NT2/D1 (cell line): ENCODE data around the gene LRP1-AS.
"Not testable (repeated sequence)": the region's sequence is repeated elsewhere in the genome, so short reads cannot be mapped to it uniquely, and the experiment has no call there.

ENCODE experiments used
- DNase-seq: peaks from one replicate; pipeline ENCODE4 v3.0.0-alpha.2; 2011; ENCODE audit warnings: low read depth, low spot score
- H3K27me3 ChIP-seq: 2 replicates; pipeline ENCODE4 v1.6.0; 2011; ENCODE audit warnings: mild to moderate bottlenecking; ENCODE audit not compliant: insufficient read length, insufficient read depth
- H3K36me3 ChIP-seq: 2 replicates; pipeline ENCODE4 v1.6.1; 2011; ENCODE audit warnings: mild to moderate bottlenecking, low read length, mixed read lengths; ENCODE audit not compliant: insufficient read depth, insufficient read length
- H3K4me1 ChIP-seq: 2 replicates; pipeline ENCODE4 v1.5.1; 2011; ENCODE audit not compliant: insufficient read depth, insufficient read length
- H3K4me3 ChIP-seq: 2 replicates; pipeline ENCODE4 v1.5.1; 2011; ENCODE audit warnings: low read depth; ENCODE audit not compliant: insufficient read length
- H3K9ac ChIP-seq: 2 replicates; pipeline ENCODE4 v1.6.0; 2011; ENCODE audit warnings: low read depth; ENCODE audit not compliant: insufficient read length
- H3K9me3 ChIP-seq: 2 replicates; pipeline ENCODE4 v1.5.1; 2011; ENCODE audit warnings: mild to moderate bottlenecking, low read length; ENCODE audit not compliant: insufficient read depth
- SUZ12 ChIP-seq: IDR thresholded peaks from 2 replicates; pipeline ENCODE4 v1.6.1; 2011; ENCODE audit not compliant: insufficient read length, insufficient read depth; ENCODE audit errors: extremely low read depth
- YY1 ChIP-seq: IDR thresholded peaks from 2 replicates; pipeline ENCODE4 v1.6.1; 2011; ENCODE audit not compliant: insufficient read length, insufficient read depth
- ZNF274 ChIP-seq: IDR thresholded peaks from 2 replicates; pipeline ENCODE4 v1.6.1; 2011; ENCODE audit warnings: mild to moderate bottlenecking, low read depth, low read length

The LRP1-AS gene

GRCh38 chr12:57127101-57127725, 20.2 kb downstream of the LRP1-AS start:
- Histone ChIP-seq H3K36me3 (peaks cover 9% of the 10 kb centered on the region), H3K9ac (peak overlapping the region; percentile 99), H3K27me3 (no peaks in the 10 kb centered on the region), H3K9me3 (peaks cover 11% of the 10 kb centered on the region), H3K4me1 (peaks cover 16% of the 10 kb centered on the region), H3K4me3 (peak overlapping the region; percentile 83)
- no peak for TF ChIP-seq SUZ12
- no peak for TF ChIP-seq ZNF274
- no peak for TF ChIP-seq YY1
- no peak for DNase-seq

GRCh38 chr12:57126561-57126960, 20.9 kb downstream of the LRP1-AS start:
- peak overlapping the region; percentile 99 for H3K9ac ChIP-seq
- no peak for DNase-seq
- no peaks in the 10 kb centered on the region for H3K27me3 ChIP-seq
- H3K4me1 ChIP-seq: peaks cover 12% of the 10 kb centered on the region
- H3K4me3 ChIP-seq: no peak overlapping the region
- peaks cover 10% of the 10 kb centered on the region for H3K36me3 ChIP-seq
- TF ChIP-seq ZNF274 (no peak), SUZ12 (no peak), YY1 (no peak)
- peaks cover 15% of the 10 kb centered on the region for H3K9me3 ChIP-seq

- TF ChIP-seq SUZ12 (no peak), YY1 (no peak), ZNF274 (no peak)
- Histone ChIP-seq H3K9me3 (peaks cover 15% of the 10 kb centered on the region), H3K4me3 (no peak overlapping the region)
Observed at GRCh38 chr12:57126061-57126460, 21.4 kb downstream of the LRP1-AS start.

GRCh38 chr12:57124261-57124877, 23.1 kb downstream of the LRP1-AS start:
- peaks cover 4% of the 10 kb centered on the region for H3K36me3 ChIP-seq
- DNase-seq: no peak
- TF ChIP-seq YY1 (no peak), ZNF274 (no peak), SUZ12 (no peak)
- H3K9ac ChIP-seq: no peak overlapping the region
- peaks cover 8% of the 10 kb centered on the region for H3K4me1 ChIP-seq
- no peaks in the 10 kb centered on the region for H3K27me3 ChIP-seq
- H3K9me3 ChIP-seq: peaks cover 15% of the 10 kb centered on the region
- H3K4me3 ChIP-seq: no peak overlapping the region

More at GRCh38 chr12:57126061-57126460, 21.4 kb downstream of the LRP1-AS start:
- H3K9ac ChIP-seq: no peak overlapping the region
- H3K36me3 ChIP-seq: peaks cover 7% of the 10 kb centered on the region
- no peaks in the 10 kb centered on the region for H3K27me3 ChIP-seq
- no peak for DNase-seq
- H3K4me1 ChIP-seq: peaks cover 12% of the 10 kb centered on the region

GRCh38 chr12:57123813-57124212, 23.6 kb downstream of the LRP1-AS start:
- TF ChIP-seq SUZ12 (no peak), YY1 (no peak), ZNF274 (no peak)
- Histone ChIP-seq H3K9me3 (peaks cover 15% of the 10 kb centered on the region), H3K27me3 (no peaks in the 10 kb centered on the region), H3K4me3 (no peak overlapping the region), H3K9ac (no peak overlapping the region), H3K36me3 (peaks cover 4% of the 10 kb centered on the region), H3K4me1 (peaks cover 8% of the 10 kb centered on the region)
- no peak for DNase-seq

- peaks cover 15% of the 10 kb centered on the region for H3K9me3 ChIP-seq
- H3K27me3 ChIP-seq, H3K4me1 ChIP-seq, H3K4me3 ChIP-seq, H3K36me3 ChIP-seq, H3K9ac ChIP-seq, DNase-seq: not testable (repeated sequence)
Observed at GRCh38 chr12:57120718-57121117, 26.7 kb downstream of the LRP1-AS start.

- Histone ChIP-seq H3K4me1 (peaks cover 2% of the 10 kb centered on the region), H3K36me3 (peaks cover 4% of the 10 kb centered on the region), H3K4me3 (no peak overlapping the region), H3K9me3 (peaks cover 15% of the 10 kb centered on the region), H3K27me3 (no peaks in the 10 kb centered on the region), H3K9ac (no peak overlapping the region)
- no peak for DNase-seq
- TF ChIP-seq YY1 (no peak), SUZ12 (no peak), ZNF274 (no peak)
Observed at GRCh38 chr12:57119294-57120085, 27.9 kb downstream of the LRP1-AS start.
